Globus pallidus (tissue), 1 donor: Measurements from ENCODE around the gene C11orf71.
A peak's percentile ranks its signal among the peaks of the same experiment; 100 is the strongest.

Source experiments
- DNase-seq: peaks from one replicate; pipeline ENCODE4 v3.0.0-alpha.2; 2015; ENCODE audit warnings: low spot score

C11orf71 gene

GRCh38 chr11:114399490-114400215 lies 658 bp downstream of the C11orf71 start:
- no peak for DNase-seq

- DNase-seq: peak; percentile 4
Measured at GRCh38 chr11:114398303-114398920, 1.9 kb downstream of the C11orf71 start.

GRCh38 chr11:114397349-114397982 lies 2.8 kb downstream of the C11orf71 start:
- DNase-seq: peak; percentile 77

GRCh38 chr11:114396916-114397315 lies 3.4 kb downstream of the C11orf71 start:
- DNase-seq: no peak

- no peak for DNase-seq
Measured at GRCh38 chr11:114395736-114396135, 4.6 kb downstream of the C11orf71 start.

GRCh38 chr11:114392735-114393667 lies 7.3 kb downstream of the C11orf71 start:
- DNase-seq: no peak

GRCh38 chr11:114386545-114386944 lies 13.8 kb downstream of the C11orf71 start:
- no peak for DNase-seq

- no peak for DNase-seq
Measured at GRCh38 chr11:114386131-114386530, 14.2 kb downstream of the C11orf71 start.

GRCh38 chr11:114384487-114384886 lies 15.8 kb downstream of the C11orf71 start:
- no peak for DNase-seq

- no peak for DNase-seq
Measured at GRCh38 chr11:114382509-114382908, 17.8 kb downstream of the C11orf71 start.

GRCh38 chr11:114379394-114380069 lies 20.8 kb downstream of the C11orf71 start:
- DNase-seq: no peak

GRCh38 chr11:114377612-114378267 lies 22.6 kb downstream of the C11orf71 start:
- DNase-seq: no peak

- DNase-seq: no peak
Measured at GRCh38 chr11:114375052-114375451, 25.3 kb downstream of the C11orf71 start.

- DNase-seq: no peak
Measured at GRCh38 chr11:114368918-114369680, 31.2 kb downstream of the C11orf71 start.

GRCh38 chr11:114367244-114367957 lies 32.9 kb downstream of the C11orf71 start:
- no peak for DNase-seq

GRCh38 chr11:114366331-114367243 lies 33.7 kb downstream of the C11orf71 start:
- DNase-seq: no peak

- no peak for DNase-seq
Measured at GRCh38 chr11:114362958-114363357, 37.4 kb downstream of the C11orf71 start.

- no peak for DNase-seq
Measured at GRCh38 chr11:114362326-114362725, 38.0 kb downstream of the C11orf71 start.
